ENCODE data around the gene VPS54. TPM values are rescaled to one million over a fixed set of nuclear protein-coding genes. Genes with fewer than 3 reads are reported as not detected.

The VPS54 gene
- total RNA-seq, 4 donors from 2014 or later: 19.0 to 24.1 (median 23.4) TPM

- Histone ChIP-seq H3K4me1 (peaks cover 0 to 7% (median 5%) of the 10 kb centered on the region in 4 donors), H3K27ac (replicated peaks in 1 of 4) (peak overlapping the region in 3 of 4 donors; percentile 13 to 42 (median 16)), H3K27me3 (no peaks in the 10 kb centered on the region), H3K9me3 (no peaks in the 10 kb centered on the region), H3K4me3 (no peak overlapping the region), H3K36me3 (no peaks in the 10 kb centered on the region)
- TF ChIP-seq POLR2AphosphoS5 (IDR thresholded peaks at IDR 0.05) (peak; percentile 47 to 52), CTCF (IDR thresholded peaks at IDR 0.05) (no peak)
- WGBS: 84% methylated on average over 3 of the region's 3 CpGs
- no peak for DNase-seq (ENCODE audit: extremely low spot score)
- intact Hi-C loops (cut with DNase I): loop anchor here (5.0 to 10.0 kb wide), 3 partner anchors 172 to 435 kb away; no protein-coding TSS in a partner anchor
Observed at GRCh38 chr2:64052463-64053241, 33.4 kb upstream of the VPS54 start.

- 7% methylated on average over 3 of the region's 3 CpGs for WGBS
- TF ChIP-seq POLR2A (IDR thresholded peaks at IDR 0.05; ENCODE audit: low read depth) (no peak), EP300 (IDR thresholded peaks at IDR 0.05) (no peak), POLR2AphosphoS5 (IDR thresholded peaks at IDR 0.05) (no peak), CTCF (IDR thresholded peaks at IDR 0.05) (peak; percentile 77 to 89 (median 83))
- H3K9me3 ChIP-seq: no peaks in the 10 kb centered on the region
- intact Hi-C loops (cut with DNase I): loop anchor here (1.0 to 10.0 kb wide), 4 partner anchors 175 to 438 kb away; no protein-coding TSS in a partner anchor
- H3K36me3 ChIP-seq: no peaks in the 10 kb centered on the region
- no peaks in the 10 kb centered on the region for H3K27me3 ChIP-seq
- H3K4me1 ChIP-seq: peaks cover 0 to 7% (median 5%) of the 10 kb centered on the region in 4 donors
- no peak for DNase-seq (ENCODE audit: extremely low spot score)
- H3K27ac ChIP-seq (replicated peaks in 1 of 4): no peak overlapping the region
- H3K4me3 ChIP-seq: no peak overlapping the region
Observed at GRCh38 chr2:64049633-64050220, 30.5 kb upstream of the VPS54 start.

- Histone ChIP-seq H3K4me1 (peaks cover 0 to 7% (median 2%) of the 10 kb centered on the region in 4 donors), H3K36me3 (no peaks in the 10 kb centered on the region), H3K9me3 (no peaks in the 10 kb centered on the region), H3K4me3 (no peak overlapping the region), H3K27ac (replicated peaks in 1 of 4) (no peak overlapping the region), H3K27me3 (no peaks in the 10 kb centered on the region)
- DNase-seq (ENCODE audit: extremely low spot score): no peak
- WGBS: 93% methylated on average over 2 of the region's 2 CpGs
- no peak for TF ChIP-seq CTCF (IDR thresholded peaks at IDR 0.05)
- no peak for TF ChIP-seq EP300 (IDR thresholded peaks at IDR 0.05)
- TF ChIP-seq POLR2A (IDR thresholded peaks at IDR 0.05; ENCODE audit: low read depth): no peak
- TF ChIP-seq POLR2AphosphoS5 (IDR thresholded peaks at IDR 0.05): no peak
- intact Hi-C loops (cut with DNase I): no loop called here
Observed at GRCh38 chr2:64045938-64046337, 26.7 kb upstream of the VPS54 start.

- intact Hi-C loops (cut with DNase I): no loop called here
- no peaks in the 10 kb centered on the region for H3K36me3 ChIP-seq
- TF ChIP-seq CTCF (IDR thresholded peaks at IDR 0.05) (no peak), EP300 (IDR thresholded peaks at IDR 0.05) (no peak), POLR2A (IDR thresholded peaks at IDR 0.05; ENCODE audit: low read depth) (no peak)
- no peaks in the 10 kb centered on the region for H3K9me3 ChIP-seq
- H3K4me3 ChIP-seq: no peak overlapping the region
- DNase-seq (ENCODE audit: extremely low spot score): no peak
- H3K27ac ChIP-seq (replicated peaks in 1 of 4): no peak overlapping the region
- no peaks in the 10 kb centered on the region for H3K27me3 ChIP-seq
- no peaks in the 10 kb centered on the region for H3K4me1 ChIP-seq
- 69% methylated on average over 3 of the region's 3 CpGs for WGBS
Observed at GRCh38 chr2:64040161-64040560, 20.9 kb upstream of the VPS54 start.

All from esophagus muscularis mucosa (tissue), 4 donors.